LNCAP (cell line): ENCODE data around the gene GPR176.
A peak's percentile ranks its signal among the peaks of the same experiment; 100 is the strongest.

Experiments
- CTCF ChIP-seq: fragments of 450-650 bp; IDR thresholded peaks from 2 replicates; pipeline ENCODE4 v1.5.1; 2017; ENCODE audit warnings: mild to moderate bottlenecking

Gene GPR176

DNA sequence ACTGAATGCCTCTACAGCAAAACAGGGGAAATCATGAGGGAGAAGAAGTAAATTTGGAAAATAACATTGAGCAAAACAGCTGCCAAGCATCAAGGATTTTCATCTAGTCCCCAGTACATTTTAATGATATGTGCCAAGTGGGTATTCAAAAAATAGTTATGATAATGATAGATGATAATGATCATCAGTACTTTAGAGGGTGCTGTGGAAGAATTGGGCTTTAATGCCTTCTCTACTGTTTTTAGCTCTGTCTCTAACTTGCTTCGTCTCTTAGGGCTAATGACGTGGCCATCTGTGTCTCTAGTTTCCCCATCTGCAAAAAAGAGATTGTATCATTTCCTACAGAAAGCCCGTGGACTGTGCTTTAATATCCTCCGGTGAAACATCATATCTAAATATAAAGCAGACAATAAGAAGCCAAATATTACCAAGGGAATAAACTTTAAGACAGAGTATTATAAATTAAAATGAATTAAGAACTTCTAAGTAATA lies 127.2 kb downstream of the GPR176 start:
- no peak for TF ChIP-seq CTCF

GRCh38 chr15:39792025-39792843 lies 127.8 kb downstream of the GPR176 start:
- no peak for TF ChIP-seq CTCF

DNA sequence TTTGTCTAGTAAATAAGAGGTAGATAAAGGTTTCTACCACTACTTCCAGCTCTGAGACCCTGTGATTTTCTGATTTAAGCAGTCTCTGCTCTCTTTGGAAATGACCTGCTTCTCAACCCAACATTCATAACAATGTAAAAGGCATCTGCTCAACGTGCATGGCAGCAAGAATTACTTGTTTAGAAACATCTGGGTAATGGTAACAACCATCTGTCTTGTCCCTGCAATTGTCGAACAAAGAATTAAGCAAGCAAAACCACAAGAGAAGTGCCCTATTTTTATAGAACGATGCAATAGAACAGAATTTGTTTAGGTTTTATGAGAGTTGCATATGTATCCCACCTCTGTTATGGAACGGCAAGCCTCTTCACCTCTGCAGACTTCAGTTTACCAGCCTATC lies 130.3 kb downstream of the GPR176 start:
- TF ChIP-seq CTCF: no peak

DNA sequence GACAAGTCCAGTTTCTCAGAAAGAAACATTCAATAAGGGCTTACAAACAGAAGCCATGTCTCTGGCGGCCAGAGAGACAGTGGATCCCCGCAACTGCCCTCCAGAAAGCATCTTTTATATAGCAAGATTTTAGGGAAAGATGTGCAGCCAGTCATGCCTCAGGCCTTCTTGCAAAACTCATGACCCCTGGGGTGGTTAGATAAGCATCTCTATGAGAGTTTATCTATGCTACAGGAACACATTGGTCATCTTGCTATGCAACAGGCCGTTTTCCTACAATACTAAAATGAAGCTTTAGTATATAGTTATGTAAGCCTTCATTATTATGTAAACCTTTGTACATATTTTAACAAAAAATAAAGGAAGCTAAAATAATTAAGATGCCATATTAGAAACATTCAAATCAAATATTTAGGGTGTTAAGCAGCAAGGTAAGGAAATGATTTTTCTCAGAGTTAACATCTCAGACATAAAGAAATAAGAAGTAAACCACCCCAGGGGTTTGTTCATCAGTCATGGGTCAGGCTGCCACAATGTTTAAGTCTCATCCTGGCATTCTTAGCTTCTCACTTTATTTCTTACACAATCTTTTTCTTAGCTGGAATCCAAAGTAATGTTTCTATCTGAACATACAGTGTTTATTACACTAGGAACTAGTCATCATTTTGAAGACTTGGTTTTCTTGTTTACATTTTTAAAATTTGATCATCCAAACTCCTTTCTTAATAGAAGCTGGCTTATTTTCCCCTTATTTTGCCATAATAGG lies 131.1 kb downstream of the GPR176 start:
- no peak for TF ChIP-seq CTCF

- no peak for TF ChIP-seq CTCF
Observed at GRCh38 chr15:39788108-39788507, 132.0 kb downstream of the GPR176 start.

GRCh38 chr15:39787479-39787878 lies 132.6 kb downstream of the GPR176 start:
- TF ChIP-seq CTCF: no peak

- TF ChIP-seq CTCF: peak; percentile 75
Observed at GRCh38 chr15:39786447-39787056, 133.5 kb downstream of the GPR176 start.
